Measurements from ENCODE around the gene ANP32D.
"Not testable (repeated sequence)": the region's sequence is repeated elsewhere in the genome, so short reads cannot be mapped to it uniquely, and the experiment has no call there.

The ANP32D gene

GRCh38 chr12:48472259-48472658 is at the start of gene ANP32D:
Gene ANP32D (plus strand): TSS chr12:48472559. CDS start chr12:48472665, 106 bp downstream.
- DNase-seq, result no peak

DNA sequence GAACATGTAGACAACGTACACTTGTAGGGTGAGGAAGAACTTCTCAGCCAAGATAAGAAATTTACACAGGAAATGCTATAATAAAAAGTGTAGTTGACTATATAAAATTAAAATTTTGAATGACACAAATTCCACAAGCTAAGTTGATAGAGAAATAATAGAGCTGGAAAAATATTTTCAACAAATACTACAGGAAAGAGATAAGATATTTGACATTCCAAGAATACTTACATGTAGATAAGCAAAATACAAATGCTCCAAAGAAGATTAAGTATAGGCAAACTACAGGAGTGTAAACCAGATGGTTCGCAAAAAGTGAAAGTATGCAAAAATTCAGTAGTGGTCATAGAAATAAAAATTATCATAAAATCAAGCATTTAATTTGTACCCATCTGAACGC is 49.2 kb upstream of the ANP32D start:
- no peak for DNase-seq

DNA sequence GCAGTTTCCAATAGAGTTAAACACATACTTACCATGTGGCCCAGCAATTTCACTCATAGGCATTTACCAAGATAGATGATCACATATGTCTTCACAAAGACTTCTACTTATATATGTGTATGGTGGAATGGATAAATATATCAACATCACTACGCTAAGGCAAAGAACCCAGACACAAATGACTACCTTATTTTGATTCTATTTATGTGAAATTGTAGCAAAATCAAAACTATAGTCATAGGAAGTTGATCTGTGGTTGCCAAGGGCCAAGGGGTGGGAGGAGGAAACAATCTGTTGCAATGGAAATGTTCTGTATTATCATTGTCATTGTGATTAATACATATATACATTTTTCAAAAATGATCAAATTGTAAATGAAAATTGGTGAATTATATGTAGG is 47.7 kb upstream of the ANP32D start:
- DNase-seq, result no peak

DNA sequence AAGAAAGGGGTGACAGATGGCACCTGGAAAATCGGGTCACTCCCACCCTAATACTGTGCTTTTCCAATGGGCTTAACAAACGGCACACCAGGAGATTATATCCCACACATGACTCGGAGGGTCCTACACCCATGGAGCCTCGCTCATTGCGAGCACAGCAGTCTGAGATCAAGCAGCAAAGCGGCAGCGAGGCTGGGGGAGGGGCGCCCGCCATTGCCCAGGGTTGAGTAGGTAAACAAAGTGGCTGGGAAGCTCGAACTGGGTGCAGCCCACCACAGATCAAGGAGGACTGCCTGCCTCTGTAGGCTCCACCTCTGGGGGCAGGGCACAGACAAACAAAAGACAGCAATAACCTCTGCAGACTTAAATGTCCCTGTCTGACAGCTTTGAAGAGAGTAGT is 38.3 kb upstream of the ANP32D start:
- DNase-seq, result not testable (repeated sequence)

DNA sequence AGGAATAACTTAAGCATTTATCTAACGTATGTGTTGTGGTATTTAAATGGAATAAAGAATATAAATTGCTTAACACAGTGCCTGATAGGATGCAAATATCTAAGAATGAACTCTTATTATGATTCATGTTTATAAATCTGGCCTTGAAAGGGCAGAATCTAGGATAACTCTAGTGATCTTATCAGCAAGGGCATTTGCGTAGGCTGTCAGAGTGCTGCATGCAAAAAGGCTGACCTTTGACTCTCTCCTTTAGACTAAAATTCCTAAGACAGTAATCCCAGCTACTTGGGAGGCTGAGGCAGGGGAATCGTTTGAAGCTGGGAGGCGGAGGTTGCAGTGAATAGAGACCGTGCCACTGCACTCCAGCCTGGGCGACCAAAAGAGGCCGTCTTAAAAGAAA is 31.3 kb upstream of the ANP32D start:
- no peak for DNase-seq

DNA sequence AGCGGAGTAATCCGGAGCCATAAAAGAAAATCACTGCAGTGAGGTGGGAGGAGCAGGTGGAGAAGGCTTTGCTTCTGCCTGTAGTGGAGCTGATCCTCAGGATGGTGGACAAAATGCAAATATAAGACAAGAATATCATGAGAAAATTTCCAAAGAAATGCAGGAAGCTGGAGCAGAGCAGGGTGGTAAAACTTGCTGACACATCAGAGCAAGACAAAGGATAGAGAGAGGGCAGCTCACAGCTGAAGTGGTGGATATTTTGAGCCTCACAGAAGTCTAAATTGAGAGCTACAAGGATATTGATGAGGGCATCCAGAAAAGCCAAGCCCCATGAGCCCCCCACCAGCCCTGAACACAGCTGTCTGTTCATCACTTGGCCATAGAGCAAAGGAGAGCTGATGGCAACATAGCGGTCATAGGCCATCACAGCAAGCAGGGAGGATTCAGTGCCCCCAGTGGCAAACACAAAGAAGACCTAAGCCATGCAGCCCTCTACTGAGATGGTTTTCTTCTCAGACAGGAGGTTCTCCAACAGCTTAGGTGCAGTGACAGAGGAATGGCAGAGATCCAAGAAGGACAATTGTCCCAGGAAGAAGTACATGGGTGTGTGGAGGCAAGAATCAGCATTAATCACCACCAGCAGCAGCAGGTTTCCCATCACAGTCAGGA is 30.0 kb upstream of the ANP32D start:
- no peak for DNase-seq

- DNase-seq, result no peak
Measured at GRCh38 chr12:48445538-48445937, 26.8 kb upstream of the ANP32D start.

DNA sequence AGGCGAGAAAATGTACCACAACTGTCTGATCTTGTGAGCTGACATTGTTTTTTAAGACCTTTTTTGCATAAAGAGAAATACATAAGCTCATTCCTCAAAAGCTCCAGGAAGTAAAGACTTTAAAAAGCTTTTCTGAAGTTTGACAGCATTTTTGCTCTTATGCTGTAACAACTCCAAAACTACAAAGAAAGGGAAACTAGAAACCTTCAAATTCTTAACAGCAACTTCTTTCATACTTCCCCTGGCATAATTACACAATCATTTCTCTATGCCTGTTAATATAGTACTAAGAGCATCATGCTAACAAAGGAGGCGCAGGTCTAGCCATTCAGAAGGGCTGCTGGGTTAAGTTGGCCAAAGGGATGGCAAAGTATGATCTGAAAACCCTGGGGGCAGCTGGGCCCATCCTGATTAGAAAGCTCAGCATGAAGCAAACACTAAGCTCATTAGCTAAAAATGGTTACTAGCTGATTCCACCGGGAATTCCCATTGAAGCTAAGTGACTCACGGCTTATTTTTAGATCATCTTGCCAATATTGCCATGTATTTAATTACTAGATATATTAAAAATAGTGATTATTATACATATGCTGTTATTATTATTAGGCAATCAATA is 26.1 kb upstream of the ANP32D start:
- DNase-seq, result no peak

DNA sequence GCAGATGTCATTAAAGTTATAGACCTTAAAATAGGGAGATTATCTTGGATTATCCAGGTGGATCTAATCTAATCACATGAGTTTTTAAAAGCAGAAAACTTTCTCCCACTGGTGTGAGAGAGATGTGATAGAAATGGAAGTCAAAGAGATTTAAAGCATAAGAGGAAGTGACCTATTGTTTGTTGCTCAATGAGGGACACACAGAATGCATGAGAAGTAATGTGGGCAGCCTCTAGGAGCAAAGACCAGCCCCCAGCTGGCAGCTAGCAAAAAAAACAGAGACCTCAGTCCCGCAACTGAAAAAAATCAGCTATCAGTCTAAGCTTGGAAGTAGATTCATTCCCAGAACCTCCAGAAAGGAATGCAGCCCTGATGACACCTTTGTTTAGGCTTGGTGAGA is 24.6 kb upstream of the ANP32D start:
- no peak for DNase-seq

- DNase-seq, result no peak
Measured at GRCh38 chr12:48451372-48451771, 21.0 kb upstream of the ANP32D start.

GRCh38 chr12:48452961-48453360 is 19.4 kb upstream of the ANP32D start:
- DNase-seq, result not testable (repeated sequence)

DNA sequence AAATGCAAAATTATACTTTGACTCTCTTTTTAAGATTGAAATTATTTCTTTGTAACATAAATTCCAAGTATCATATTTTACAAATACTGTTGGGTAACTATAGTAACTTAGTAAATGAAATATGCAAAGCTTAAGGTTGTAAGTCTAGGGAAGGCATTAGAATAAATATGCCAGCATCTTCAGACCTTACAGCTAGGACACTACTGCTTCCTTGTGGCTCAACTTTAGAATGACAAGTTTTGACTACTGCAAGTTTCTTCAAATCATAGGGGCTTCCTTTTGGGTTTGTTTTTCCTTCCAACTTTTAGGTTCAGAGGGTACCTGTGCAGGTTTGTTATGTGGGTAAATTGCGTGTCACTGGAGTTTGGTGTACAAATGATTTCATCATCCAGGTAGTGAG is 17.7 kb upstream of the ANP32D start:
- no peak for DNase-seq

GRCh38 chr12:48455116-48455515 is 17.2 kb upstream of the ANP32D start:
- no peak for DNase-seq

DNA sequence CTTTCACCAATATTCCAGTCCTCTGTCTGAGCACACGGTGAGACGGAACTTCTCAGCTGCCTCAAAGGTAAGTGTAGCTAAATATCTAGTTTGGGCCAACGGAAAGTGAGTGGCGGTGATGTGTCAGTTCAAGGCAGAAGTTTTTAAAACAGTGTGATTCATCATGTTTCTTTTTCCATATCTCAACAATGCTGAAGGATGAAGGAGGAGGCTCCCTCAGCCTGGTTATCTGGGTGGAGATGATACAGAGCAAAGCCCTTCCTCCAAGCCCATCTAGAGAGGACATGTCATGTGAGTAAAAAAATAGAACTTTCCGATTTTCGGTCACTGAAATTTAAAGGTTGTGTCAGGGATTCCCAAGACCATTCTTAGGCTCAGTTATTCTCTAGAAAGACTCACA is 13.1 kb upstream of the ANP32D start:
- DNase-seq, result no peak

GRCh38 chr12:48469027-48469426 is 3.3 kb upstream of the ANP32D start:
- not testable (repeated sequence) for DNase-seq

GRCh38 chr12:48473061-48473460 is 702 bp downstream of the ANP32D start:
- no peak for DNase-seq

DNA sequence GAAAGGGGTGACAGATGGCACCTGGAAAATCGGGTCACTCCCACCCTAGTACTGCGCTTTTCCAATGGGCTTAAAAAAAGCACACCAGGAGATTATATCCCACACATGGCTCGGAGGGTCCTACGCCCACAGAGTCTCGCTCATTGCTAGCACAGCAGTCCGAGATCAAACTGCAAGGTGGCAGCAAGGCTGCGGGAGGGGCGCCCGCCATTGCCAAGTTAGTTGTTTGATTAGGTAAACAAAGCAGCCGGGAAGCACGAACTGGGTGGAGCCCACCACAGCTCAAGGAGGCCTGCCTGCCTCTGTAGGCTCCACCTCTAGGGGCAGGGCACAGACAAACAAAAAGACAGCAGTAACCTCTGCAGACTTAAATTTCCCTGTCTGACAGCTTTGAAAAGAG is 2.1 kb downstream of the ANP32D start:
- DNase-seq, result not testable (repeated sequence)

DNA sequence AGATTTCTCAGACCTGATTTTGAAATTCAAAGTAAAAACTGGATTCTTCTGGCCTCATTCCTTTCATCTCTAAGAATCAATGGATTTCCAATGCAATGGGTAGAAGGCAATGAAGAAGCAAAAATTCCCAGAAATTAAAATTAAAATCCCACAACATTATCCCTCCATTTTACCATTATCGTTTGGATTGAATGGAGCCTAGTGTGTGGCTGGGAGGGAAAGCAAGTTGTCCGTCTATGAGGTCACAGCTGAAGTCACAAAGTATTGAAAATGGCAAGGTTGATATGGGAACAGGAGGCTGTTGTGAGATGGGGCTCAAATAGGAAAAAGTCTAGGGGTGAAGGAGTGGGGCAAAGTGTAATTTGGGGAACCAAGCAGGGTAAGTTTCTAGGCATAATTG is 9.8 kb downstream of the ANP32D start, which contains the start of gene C12orf54:
Gene C12orf54 (plus strand): TSS at position 301 of the 400 bp plus-strand sequence. CDS start 799 bp downstream, outside the sequence.
- no peak for DNase-seq

DNA sequence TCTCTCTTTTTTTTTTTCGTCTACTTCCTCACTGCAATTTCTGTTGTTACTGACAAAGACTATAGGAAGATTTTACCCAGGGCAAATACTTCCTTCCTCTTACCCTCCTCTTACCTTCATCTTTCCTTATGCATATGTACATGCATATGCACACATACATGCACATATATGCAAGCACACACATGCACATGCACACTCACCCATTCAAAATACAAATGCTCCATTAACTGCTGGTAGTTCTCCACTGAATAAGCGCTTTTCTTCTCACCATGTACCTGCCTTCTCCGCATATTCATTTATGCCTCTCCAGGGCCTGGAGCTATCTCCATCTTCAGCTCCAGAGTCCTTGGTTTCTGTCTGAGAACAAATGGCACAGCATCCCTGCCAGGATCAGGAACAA is 10.6 kb downstream of the ANP32D start:
- DNase-seq, result no peak

DNA sequence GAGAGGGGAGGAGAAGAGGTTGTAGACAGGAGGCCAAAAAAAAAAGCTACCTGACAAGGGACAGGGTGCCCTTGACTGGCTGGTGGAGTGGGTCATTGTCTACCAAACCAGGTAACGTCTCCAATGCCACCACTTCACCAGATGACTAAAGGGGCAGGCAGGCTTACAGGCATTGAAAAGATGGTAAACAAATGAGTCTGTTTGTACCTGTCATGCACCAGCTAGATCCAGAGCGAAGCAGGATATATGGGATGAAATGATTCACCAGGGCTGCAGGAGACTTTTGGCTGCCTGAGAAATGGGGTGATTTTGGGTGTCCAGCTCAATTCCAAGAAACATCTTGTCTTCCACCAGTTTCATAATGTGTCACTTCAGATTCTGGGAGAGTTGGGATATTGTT is 13.9 kb downstream of the ANP32D start:
- DNase-seq, result no peak

DNA sequence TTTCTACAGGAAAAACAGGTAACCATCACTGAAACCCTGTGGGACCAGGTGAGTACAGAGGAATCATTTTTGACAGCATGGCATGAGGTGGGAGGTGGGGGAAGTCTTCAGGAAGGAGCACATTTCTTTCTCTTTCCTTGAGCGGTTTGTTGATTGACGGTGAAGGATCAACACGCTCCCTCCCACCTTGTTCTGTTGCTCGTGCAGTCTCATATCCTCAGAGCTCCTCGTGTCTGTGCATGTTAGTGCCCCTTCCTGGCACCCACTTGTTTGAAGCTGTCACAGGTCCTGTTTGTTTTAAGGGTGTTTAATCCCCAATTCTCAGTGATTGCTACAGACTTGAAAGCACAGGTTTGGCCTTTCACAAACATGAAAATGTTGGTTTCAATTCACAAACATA is 14.3 kb downstream of the ANP32D start:
- no peak for DNase-seq

DNA sequence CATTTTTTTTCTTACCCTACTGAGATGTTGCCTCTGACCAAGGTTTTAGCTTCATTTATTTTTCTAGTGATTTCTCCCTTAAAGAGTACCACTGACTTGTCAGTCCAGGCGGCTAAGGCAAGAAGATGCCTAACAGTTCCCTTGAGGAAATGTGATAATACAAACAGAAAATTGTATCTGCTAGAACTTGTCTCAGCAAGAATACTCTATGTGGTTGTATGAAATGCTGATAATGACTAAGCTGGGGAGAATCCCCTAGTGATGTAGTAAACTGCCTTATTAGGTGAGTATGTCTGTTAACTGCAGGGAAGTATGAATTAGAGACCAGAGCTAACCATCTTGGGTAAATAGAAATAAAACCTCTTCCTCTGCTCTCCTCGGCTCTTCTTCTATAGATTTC is 16.7 kb downstream of the ANP32D start:
- DNase-seq, result no peak

DNA sequence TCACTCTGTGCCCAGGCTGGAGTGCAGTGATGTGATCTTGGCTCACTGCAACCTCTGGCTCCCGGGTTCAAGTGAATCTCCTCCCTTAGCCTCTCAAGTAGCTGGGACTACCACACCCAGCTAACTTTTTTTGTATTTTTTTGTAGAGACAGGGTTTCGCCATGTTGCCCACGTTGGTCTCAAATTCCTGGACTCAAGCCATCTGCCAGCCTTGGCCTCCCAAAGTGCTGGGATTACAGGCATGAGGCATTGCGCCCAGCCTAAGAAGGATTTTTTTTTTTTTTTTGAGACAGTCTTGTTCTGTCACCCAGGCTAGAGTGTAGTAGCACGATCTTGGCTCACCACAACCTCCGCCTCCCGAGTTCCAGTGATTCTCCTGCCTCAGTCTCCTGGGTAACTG is 17.1 kb downstream of the ANP32D start:
- not testable (repeated sequence) for DNase-seq

- not testable (repeated sequence) for DNase-seq
Measured at GRCh38 chr12:48500281-48500680, 27.9 kb downstream of the ANP32D start.

- not testable (repeated sequence) for DNase-seq
Measured at GRCh38 chr12:48506836-48507235, 34.5 kb downstream of the ANP32D start.
